GM18526 (cell line): ENCODE measurements around the gene ATN1.

Experiments used
- POLR2A ChIP-seq: IDR thresholded peaks from 3 replicates; pipeline ENCODE4 v1.6.1; 2011; ENCODE audit not compliant: insufficient read length; ENCODE audit errors: extremely low read depth

ATN1 gene, protein sequence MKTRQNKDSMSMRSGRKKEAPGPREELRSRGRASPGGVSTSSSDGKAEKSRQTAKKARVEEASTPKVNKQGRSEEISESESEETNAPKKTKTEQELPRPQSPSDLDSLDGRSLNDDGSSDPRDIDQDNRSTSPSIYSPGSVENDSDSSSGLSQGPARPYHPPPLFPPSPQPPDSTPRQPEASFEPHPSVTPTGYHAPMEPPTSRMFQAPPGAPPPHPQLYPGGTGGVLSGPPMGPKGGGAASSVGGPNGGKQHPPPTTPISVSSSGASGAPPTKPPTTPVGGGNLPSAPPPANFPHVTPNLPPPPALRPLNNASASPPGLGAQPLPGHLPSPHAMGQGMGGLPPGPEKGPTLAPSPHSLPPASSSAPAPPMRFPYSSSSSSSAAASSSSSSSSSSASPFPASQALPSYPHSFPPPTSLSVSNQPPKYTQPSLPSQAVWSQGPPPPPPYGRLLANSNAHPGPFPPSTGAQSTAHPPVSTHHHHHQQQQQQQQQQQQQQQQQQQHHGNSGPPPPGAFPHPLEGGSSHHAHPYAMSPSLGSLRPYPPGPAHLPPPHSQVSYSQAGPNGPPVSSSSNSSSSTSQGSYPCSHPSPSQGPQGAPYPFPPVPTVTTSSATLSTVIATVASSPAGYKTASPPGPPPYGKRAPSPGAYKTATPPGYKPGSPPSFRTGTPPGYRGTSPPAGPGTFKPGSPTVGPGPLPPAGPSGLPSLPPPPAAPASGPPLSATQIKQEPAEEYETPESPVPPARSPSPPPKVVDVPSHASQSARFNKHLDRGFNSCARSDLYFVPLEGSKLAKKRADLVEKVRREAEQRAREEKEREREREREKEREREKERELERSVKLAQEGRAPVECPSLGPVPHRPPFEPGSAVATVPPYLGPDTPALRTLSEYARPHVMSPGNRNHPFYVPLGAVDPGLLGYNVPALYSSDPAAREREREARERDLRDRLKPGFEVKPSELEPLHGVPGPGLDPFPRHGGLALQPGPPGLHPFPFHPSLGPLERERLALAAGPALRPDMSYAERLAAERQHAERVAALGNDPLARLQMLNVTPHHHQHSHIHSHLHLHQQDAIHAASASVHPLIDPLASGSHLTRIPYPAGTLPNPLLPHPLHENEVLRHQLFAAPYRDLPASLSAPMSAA (N-terminal part only)

DNA sequence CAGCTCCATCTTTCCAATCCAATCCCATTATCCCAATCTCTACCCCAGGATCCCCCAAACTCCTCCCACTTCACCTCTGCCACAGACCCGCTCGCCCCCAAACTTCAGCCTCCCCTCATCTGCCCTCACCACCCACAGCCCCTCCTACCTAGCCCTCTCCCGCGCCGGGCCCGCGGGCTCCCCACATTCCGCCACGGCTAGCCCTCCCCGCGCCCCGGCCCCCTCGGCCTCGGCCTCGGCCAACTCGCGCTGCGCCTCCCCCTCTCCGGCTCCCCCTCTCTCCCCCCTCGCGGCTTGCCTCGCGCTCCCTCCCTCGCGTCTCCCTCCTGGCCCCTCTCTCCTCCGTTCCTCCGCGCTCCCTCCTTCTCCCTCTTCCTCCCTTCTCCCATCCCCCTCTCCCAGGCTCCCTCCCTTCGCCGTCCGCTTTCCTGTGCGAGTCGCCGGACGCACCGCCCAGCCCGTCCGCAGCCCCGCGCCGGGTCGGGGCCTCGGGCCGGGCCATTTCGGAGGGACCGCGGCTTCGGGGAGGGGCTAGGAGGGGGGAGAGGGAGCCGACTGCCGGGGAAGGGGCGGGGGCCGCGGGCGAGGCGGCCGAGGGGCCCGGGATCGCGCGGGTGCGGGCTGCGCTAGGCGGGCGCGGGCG, at the start of gene ATN1:
TSS of gene ATN1 (plus strand) at position 581 of the 643 bp plus-strand sequence. CDS start 6,043 bp downstream, outside the sequence.
- TF ChIP-seq POLR2A, result no peak

DNA sequence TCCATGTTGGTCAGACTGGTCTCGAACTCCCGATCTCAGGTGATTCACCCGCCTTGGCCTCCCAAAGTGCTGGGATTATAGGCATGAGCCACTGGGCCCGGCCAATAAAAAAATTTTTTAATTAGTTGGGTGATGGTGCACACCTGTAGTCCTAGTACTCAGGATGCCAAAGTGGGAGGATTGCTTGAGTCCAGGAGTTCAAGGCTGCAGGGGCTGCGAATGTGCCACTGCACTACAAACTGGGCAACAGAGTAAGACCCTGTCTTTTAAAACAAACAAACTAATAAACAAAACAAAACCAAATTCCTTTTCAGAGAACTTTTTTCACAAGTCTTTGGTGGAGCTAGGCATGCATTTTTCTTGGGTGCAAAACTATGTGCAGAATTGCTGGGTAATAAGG, 44.5 kb upstream of the ATN1 start:
- TF ChIP-seq POLR2A, result no peak

DNA sequence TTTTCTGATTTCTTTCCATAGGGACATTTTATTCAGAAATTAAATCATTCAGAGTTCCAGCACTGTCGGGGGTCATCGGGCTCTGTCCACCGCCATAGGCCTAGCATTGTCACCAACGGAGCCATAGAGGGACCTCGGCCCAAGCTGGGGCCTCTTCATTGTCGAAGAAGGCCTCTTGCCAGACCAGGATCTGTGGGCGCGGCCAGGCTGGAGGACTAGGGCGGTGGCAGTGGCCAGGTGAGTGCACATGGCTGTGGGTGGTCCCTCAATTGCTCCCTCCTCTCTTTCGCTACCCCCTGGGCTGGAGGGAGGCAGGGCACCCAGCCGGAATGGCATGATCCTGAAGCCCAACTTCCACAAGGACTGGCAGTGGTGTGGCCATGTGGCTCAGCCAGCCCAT, 44.1 kb upstream of the ATN1 start:
- no peak for TF ChIP-seq POLR2A

DNA sequence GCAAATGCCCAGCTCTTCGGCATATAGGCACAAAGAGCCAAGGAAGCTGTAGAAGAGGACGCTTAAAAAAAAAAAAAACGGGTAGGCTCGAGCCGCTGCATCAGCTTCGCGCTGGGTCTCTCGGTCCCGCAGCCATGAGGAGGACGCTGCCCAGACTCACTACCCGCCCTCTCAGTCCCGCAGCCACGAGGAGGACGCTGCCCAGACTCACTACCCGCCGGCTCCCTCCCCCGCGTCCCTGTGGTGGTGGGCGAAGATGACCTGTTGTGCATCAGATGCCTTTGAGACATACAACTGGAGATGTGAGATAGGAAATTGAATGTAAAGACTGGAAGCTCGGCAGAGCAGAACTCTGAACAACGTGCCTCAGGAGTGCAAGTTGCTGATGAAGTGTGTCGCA, 43.2 kb upstream of the ATN1 start:
- TF ChIP-seq POLR2A, result no peak

DNA sequence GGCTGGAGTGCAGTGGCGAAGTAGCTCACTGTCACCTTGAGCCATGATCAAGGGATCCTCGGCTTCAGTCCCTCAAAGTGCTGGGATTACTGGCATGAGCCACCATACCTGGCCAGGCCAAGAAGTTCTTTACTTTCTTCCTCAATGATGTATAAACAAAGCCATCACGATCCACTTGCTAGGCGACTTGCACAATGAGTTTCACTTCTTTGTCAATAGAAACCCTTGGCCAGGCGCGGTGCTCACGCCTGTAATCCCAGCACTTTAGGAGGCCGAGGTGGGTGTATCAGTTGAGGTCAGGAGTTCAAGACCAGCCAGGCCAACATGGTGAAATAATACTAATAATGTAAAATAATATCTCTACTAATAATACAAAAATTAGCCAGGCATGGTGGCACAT, 40.3 kb upstream of the ATN1 start:
- TF ChIP-seq POLR2A, result no peak

DNA sequence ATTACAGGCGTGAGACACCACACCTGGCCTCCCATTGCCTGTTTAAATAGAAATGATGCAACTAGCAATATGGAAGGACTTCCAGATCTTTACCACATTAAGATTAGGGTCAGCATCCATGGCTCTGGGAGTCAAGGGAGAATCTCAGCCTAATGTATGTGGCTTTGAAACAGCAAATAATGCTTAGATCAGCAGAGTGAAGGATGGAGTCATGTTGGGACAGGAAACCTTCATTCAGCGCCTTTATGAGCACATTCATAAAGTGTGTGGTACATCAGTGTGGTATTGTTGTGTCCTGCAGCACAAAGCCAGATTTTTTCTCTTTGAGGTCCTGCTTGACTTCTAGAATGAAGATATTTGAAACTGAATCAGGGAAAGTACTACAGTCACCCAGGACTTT, 39.4 kb upstream of the ATN1 start:
- no peak for TF ChIP-seq POLR2A

DNA sequence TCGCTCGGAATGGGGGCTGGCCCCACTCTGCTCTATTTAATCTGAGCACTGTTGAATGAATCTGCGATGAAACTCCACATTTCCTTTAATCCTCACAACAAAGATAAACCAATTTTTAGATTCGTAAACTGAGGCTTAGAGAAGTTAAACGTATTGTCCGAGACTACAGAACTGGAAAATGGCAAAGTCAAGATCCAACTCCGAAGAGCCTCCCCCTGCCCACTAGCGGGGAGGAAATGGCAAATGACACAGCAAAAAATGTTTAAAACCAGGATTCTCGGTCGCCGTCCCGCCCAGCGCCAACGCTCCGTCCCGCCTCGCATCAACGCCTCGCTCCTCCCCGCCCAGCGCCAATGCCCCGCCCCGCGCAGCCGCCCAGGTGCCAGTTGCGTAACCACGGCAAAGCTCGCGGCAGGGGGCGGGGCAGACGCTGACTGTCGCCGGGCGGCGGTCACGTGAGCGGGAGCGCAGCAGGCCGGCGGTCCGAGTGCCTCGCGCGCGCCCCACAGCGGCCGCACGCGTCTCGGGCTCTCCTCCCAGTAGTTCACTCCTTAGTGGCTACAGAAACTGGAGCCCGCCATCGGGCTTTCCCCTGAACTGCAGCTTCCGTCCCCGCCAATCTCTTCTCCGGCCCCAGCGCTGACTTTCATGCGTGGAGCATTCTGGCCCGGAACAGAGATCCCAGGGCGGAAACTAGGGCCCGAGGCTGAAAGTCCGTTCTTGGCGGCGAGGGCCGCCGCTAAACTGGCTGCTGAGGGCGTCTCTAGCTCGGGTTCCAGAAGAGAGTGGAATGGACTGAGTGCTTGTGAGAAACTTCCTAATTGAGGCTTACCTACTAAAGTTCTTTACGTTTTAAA, 36.7 kb upstream of the ATN1 start:
- peak; percentile 64 for TF ChIP-seq POLR2A

DNA sequence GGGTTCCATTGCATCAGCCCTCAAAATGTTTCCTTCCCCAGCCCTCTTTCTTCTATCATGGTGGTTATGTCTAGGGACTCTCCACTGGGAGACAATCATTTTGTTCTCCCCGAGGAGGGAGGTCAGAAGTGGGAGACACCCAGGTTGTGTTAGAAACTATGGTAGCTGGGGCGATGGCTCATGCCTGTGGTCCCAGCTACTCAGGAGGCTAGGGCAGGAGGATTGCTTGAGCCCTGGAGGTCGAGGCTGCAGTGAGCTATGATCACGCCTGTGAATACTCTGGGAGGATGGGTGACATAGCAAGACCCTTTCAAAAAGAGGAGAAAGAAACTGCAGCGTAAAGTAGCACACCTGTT, 36.1 kb upstream of the ATN1 start:
- no peak for TF ChIP-seq POLR2A

DNA sequence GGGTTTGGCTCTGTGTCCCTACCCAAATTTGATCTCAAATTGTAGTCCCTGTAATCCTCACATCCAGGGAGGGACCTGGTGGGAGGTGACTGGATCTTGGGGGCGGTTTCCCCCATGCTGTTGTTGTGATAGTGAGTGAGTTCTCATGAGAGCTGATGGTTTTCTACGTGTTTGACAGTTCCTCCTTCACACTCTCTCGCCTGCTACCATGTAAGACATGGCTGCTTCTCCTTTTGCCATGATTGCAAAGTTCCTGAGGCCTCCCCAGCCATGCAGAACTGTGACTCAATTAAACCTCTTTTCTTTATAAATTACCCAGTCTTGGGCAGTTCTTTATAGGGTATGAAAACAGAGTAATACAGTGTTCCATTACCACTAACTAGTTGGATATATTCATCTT, 33.4 kb upstream of the ATN1 start:
- no peak for TF ChIP-seq POLR2A

DNA sequence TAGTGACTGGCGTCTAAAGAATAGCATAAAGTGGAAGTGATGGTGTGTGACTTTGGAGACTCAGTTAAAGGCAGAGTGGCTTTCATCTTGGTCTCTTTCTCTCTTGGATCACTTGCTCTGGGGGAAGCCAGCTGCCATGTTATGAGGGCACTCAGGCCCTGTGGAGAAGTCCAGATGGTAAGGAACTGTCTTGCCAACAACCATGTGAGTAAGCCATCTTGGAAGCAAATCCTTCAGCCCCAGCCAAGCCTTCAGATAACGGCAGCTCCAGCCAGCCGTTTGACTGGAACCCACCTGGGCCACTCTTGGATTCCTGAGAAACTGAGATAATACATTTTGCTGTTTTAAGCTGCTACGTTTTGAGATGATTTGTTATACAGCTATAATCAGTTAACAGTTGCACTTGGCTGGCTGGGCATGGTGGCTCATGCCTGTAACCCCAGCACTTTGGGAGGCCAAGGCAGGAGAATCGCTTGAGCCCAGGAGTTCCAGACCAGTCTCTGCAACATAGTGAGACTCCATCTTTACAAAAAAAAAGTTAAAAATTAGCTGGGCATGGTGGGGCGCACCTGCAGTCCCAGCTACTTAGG, 30.8 kb upstream of the ATN1 start:
- no peak for TF ChIP-seq POLR2A

DNA sequence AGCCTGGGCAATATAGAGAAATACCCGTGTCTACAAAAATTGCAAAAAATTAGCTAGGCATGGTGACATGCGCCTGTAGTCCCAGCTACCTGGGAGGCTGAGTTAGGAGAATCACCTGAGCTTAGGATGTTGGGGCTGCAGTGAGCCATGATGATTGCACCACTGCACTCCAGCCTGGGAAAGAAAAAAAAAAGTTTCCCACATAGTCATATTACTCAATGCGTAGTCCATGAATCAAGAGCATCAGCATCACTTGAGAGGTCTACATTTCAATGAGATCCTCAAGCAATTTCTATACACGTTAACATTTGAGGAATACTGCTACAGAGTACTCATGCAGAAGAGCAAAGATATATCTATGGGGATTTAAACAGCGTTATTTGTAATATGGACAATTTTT, 28.3 kb upstream of the ATN1 start:
- no peak for TF ChIP-seq POLR2A

DNA sequence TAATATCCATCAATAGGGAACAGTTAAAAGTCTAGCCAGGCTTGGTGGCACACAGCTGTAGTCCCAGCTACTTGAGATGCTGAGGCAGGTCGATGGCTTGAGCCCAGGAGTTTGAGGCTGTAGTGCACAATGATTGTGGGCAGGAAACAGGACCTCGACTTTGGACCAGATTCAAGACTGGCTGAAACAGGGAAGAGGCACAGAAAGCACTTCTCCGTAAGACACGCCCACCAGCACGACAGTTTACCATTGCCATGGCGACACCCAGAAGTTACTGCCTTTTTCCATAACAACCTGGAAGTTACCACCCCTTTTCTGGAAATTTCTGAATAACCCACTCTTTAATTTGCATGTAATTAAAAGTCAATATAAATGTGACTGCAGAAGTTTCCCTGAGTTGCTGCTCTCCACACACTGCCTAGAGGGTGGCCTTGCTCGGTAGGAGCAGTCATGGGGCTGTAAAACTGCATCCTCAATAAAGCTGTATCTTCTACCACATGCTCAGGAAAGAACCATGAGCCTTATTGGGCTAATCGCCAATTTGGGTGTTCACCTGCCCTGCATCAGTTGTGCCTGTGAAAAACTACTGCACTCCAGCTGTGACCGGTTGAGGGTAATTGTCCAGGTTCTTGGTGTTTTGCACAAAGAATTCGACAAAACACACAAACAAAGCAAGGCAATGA, 27.8 kb upstream of the ATN1 start:
- TF ChIP-seq POLR2A, result no peak

DNA sequence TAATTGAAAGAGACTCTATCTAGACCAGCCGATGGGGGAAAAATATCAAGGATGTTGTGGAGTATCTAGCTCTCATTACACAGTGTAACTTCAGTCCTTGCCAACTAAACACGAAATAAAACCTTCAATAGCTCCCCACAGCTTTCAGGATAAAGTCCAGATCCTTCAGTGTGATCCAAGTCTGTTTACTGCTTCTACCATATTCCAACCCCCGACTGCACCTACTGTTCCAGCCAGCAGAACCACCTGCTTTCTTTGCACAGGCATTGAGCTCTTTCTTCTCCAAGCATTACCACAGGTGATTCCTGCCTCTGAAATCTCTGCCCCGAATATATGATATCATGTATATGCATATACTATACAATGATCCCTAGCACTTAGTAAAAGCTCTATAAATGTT, 25.3 kb upstream of the ATN1 start:
- no peak for TF ChIP-seq POLR2A
